CD4-positive, alpha-beta T cell (primary cell): ENCODE results near the gene TPCN1. TPM values are rescaled to one million over a fixed set of nuclear protein-coding genes. Genes with fewer than 3 reads are reported as not detected.

ENCODE experiments used
- ATAC-seq: fragments of 200-7000 bp; cut with Tn5 transposase; one replicate; pipeline ENCODE4 v1.10.0; 2022; ENCODE audit warnings: mild to moderate bottlenecking; ENCODE audit not compliant: poor library complexity
- CTCF ChIA-PET: fragments of 350-600 bp; sonication (Branson Sonifier 250); formaldehyde crosslinking; loops from one replicate; lab custom pipeline; 2021; ENCODE audit warnings: antibody characterized with exemption, inconsistent platforms; lab: Charles Lee
- POLR2A ChIA-PET: fragments of 350-600 bp; sonication (Branson Sonifier 250); formaldehyde crosslinking; loops from one replicate; lab custom pipeline; 2021; ENCODE audit warnings: antibody characterized with exemption, inconsistent platforms; lab: Charles Lee
- DNase-seq, 14 experiments: peaks; one replicate each; pipeline ENCODE4 v3.0.0-alpha.2; 2013 to 2020; ENCODE audit warnings: mixed read lengths in 2 of 14
- H3K27ac ChIP-seq, 2 donors: one replicate each; pipeline versions ENCODE4 v1.5.1 to v1.7.0; 2013; ENCODE audit warnings: low read length in 2 of 2, low read depth in 1 of 2, mild to moderate bottlenecking in 1 of 2
- H3K27me3 ChIP-seq, 2 experiments: 1 replicate in 1 of 2; 2 replicates in 1 of 2; pipeline versions ENCODE4 v1.6.1 to v1.7.0; 2013; ENCODE audit warnings: low read length in 2 of 2, control low read depth in 1 of 2, mild to moderate bottlenecking in 1 of 2, moderate library complexity in 1 of 2; ENCODE audit not compliant: insufficient read depth in 2 of 2, control insufficient read depth in 1 of 2
- H3K36me3 ChIP-seq: one replicate; pipeline ENCODE4 v1.6.1; 2013; ENCODE audit warnings: low read length, control low read depth; ENCODE audit not compliant: insufficient read depth
- H3K4me1 ChIP-seq: one replicate; pipeline ENCODE4 v1.6.1; 2013; ENCODE audit warnings: low read length, control low read depth; ENCODE audit not compliant: insufficient read depth
- H3K4me3 ChIP-seq: one replicate; pipeline ENCODE4 v1.5.1; 2013; ENCODE audit warnings: mild to moderate bottlenecking, low read length, moderate library complexity
- H3K9me3 ChIP-seq, 2 experiments: 1 replicate in 1 of 2; 2 replicates in 1 of 2; pipeline versions ENCODE4 v1.6.1 to v1.7.0; 2013; ENCODE audit warnings: low read length in 2 of 2, mild to moderate bottlenecking in 2 of 2, control low read depth in 1 of 2, moderate library complexity in 1 of 2; ENCODE audit not compliant: control insufficient read depth in 1 of 2, insufficient read depth in 1 of 2
- H3K27ac Mint-ChIP-seq: one replicate; pipeline ENCODE4 v1.8.0; 2020; ENCODE audit warnings: mixed read lengths
- H3K27me3 Mint-ChIP-seq: one replicate; pipeline ENCODE4 v1.8.0; 2021; ENCODE audit warnings: mixed read lengths
- H3K36me3 Mint-ChIP-seq: one replicate; pipeline ENCODE4 v1.8.0; 2021; ENCODE audit warnings: low read depth, mixed read lengths
- H3K4me1 Mint-ChIP-seq: one replicate; pipeline ENCODE4 v1.8.0; 2021; ENCODE audit warnings: low read depth, mixed read lengths
- H3K4me3 Mint-ChIP-seq: one replicate; pipeline ENCODE4 v1.8.0; 2020; ENCODE audit warnings: mild to moderate bottlenecking, mixed read lengths
- H3K9me3 Mint-ChIP-seq: one replicate; pipeline ENCODE4 v1.8.0; 2020; ENCODE audit warnings: mixed read lengths
- intact Hi-C, 2 experiments: fragments of 100-400 bp; cut with DNase I in 1 of 2; cut with micrococcal nuclease in 1 of 2; formaldehyde crosslinking; loops; one replicate each; pipeline versions ENCODE4 v1.15.1 to v1.9.0; 2023 to 2025; cut with DNase I, micrococcal nuclease
- total RNA-seq, 174 experiments: library from RNA in 2 of 174; stranded (reverse) in 2 of 174; gene quantifications; one replicate each; pipeline ENCODE4 v1.2.3 and lab custom pipeline; 2021 to 2026
- TF ChIP-seq, protein P1 (sequence below): fragments of 200-600 bp; IDR thresholded peaks from one replicate; pipeline ENCODE4 v1.8.0; 2022; ENCODE audit warnings: antibody characterized with exemption, mild to moderate bottlenecking

Gene TPCN1
- total RNA-seq, 2 experiments from 2014 or later, result 52.4 to 59.7 TPM

DNA sequence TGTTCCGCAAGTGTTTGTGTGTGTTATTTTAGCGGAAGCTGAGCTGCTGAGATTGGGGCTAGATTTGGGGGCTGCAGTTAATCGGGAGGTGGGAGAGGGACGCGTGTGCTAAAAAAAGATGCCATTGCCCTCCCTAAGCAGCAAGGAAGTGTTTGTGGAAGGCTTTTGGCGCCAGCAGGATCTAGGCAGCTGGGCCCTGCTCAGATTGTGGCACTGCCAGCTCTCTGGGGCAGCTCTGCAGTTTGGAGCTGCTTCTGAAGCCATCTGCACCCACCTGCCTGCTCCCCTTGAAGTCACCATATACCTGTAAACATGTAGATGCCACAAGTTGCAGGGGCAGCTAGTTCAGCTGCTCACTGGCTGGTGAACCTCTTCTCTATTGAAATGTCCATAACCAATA lies 28.8 kb downstream of the TPCN1 start:
- peaks cover 4% of the 10 kb centered on the region for H3K9me3 Mint-ChIP-seq
- H3K27me3 ChIP-seq, result no peaks in the 10 kb centered on the region
- H3K4me3 ChIP-seq, result no peak overlapping the region
- H3K4me1 Mint-ChIP-seq, result no peaks in the 10 kb centered on the region
- peaks cover 49% of the 10 kb centered on the region for H3K36me3 ChIP-seq
- H3K36me3 Mint-ChIP-seq, result peaks cover 76% of the 10 kb centered on the region
- H3K27ac ChIP-seq, result no peak overlapping the region
- POLR2A ChIA-PET, result no interaction called here
- H3K27me3 Mint-ChIP-seq, result no peaks in the 10 kb centered on the region
- DNase-seq (no peak), ATAC-seq (no peak)
- TF ChIP-seq, protein P1, sequence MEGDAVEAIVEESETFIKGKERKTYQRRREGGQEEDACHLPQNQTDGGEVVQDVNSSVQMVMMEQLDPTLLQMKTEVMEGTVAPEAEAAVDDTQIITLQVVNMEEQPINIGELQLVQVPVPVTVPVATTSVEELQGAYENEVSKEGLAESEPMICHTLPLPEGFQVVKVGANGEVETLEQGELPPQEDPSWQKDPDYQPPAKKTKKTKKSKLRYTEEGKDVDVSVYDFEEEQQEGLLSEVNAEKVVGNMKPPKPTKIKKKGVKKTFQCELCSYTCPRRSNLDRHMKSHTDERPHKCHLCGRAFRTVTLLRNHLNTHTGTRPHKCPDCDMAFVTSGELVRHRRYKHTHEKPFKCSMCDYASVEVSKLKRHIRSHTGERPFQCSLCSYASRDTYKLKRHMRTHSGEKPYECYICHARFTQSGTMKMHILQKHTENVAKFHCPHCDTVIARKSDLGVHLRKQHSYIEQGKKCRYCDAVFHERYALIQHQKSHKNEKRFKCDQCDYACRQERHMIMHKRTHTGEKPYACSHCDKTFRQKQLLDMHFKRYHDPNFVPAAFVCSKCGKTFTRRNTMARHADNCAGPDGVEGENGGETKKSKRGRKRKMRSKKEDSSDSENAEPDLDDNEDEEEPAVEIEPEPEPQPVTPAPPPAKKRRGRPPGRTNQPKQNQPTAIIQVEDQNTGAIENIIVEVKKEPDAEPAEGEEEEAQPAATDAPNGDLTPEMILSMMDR, result no peak
- intact Hi-C loops, result no loop called here
- no peak overlapping the region for H3K27ac Mint-ChIP-seq
- H3K4me3 Mint-ChIP-seq, result no peak overlapping the region
- peaks cover 3% of the 10 kb centered on the region for H3K4me1 ChIP-seq
- H3K9me3 ChIP-seq, result peaks cover 22 to 23% of the 10 kb centered on the region in 2 experiments
- CTCF ChIA-PET, result no interaction called here

- Mint-ChIP-seq H3K9me3 (peaks cover 4% of the 10 kb centered on the region), H3K27ac (no peak overlapping the region), H3K36me3 (peaks cover 72% of the 10 kb centered on the region), H3K4me1 (no peaks in the 10 kb centered on the region), H3K4me3 (no peak overlapping the region), H3K27me3 (no peaks in the 10 kb centered on the region)
- TF ChIP-seq, protein P1, result no peak
- no peaks in the 10 kb centered on the region for H3K27me3 ChIP-seq
- H3K4me3 ChIP-seq, result no peak overlapping the region
- H3K36me3 ChIP-seq, result peaks cover 42% of the 10 kb centered on the region
- ATAC-seq, result no peak
- intact Hi-C loops, result no loop called here
- H3K27ac ChIP-seq, result no peak overlapping the region
- ChIA-PET CTCF (no interaction called here), POLR2A (no interaction called here)
- H3K4me1 ChIP-seq, result no peaks in the 10 kb centered on the region
- peaks cover 22 to 23% of the 10 kb centered on the region in 2 experiments for H3K9me3 ChIP-seq
- no peak for DNase-seq
Observed at GRCh38 chr12:113251404-113252070, 30.3 kb downstream of the TPCN1 start.

DNA sequence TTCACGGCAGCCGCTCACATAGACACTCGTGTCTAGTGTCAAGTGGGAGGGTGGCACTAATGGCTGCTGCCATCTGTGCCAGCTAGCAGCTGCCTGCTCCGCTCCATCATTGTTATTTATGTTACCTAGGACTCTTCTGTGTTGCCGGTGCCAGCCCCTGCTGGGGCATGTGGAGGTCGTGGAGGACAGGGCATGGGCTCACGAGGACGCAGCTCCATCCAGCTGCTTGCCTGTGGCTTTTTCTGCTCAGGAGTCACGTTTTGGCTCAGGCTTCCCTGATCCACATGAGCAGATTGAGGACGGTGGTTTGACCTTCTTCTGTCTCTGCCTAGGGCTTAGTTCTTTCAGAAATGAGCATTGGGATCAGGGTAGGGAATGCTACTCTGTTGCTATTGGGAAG lies 31.2 kb downstream of the TPCN1 start:
- no peaks in the 10 kb centered on the region for H3K27me3 Mint-ChIP-seq
- Histone ChIP-seq H3K27ac (no peak overlapping the region), H3K27me3 (no peaks in the 10 kb centered on the region), H3K36me3 (peaks cover 33% of the 10 kb centered on the region), H3K4me3 (no peak overlapping the region), H3K9me3 (peaks cover 22 to 27% of the 10 kb centered on the region in 2 experiments), H3K4me1 (no peaks in the 10 kb centered on the region)
- DNase-seq, result no peak
- peaks cover 4% of the 10 kb centered on the region for H3K9me3 Mint-ChIP-seq
- peaks cover 77% of the 10 kb centered on the region for H3K36me3 Mint-ChIP-seq
- no peak for ATAC-seq
- no peak overlapping the region for H3K27ac Mint-ChIP-seq
- H3K4me3 Mint-ChIP-seq, result no peak overlapping the region
- no peaks in the 10 kb centered on the region for H3K4me1 Mint-ChIP-seq
- intact Hi-C loops, result no loop called here
- ChIA-PET POLR2A (no interaction called here), CTCF (no interaction called here)
- TF ChIP-seq, protein P1, result no peak
